ENCODE measurements around the gene HP1BP3. TPM values are rescaled to one million over a fixed set of nuclear protein-coding genes. Genes with fewer than 3 reads are reported as not detected.

The HP1BP3 gene
- total and polyA plus RNA-seq, 2 experiments from 2014 or later, result 89.1 to 112 TPM

- ATAC-seq (no peak), DNase-seq (ENCODE audit: low spot score) (no peak)
- no peak overlapping the region for H2AFZ ChIP-seq
- no peaks in the 10 kb centered on the region for H3K36me3 ChIP-seq (ENCODE audit: insufficient read depth)
- 0 out of 2 replicates have a peak, but pooled peaks cover 12% of the 10 kb centered on the region for H3F3A ChIP-seq (replicated peaks; ENCODE audit: low read depth)
- peaks cover 11% of the 10 kb centered on the region for H3K4me1 ChIP-seq (ENCODE audit: insufficient read depth)
- TF ChIP-seq EZH2phosphoT487 (IDR thresholded peaks at IDR 0.05; ENCODE audit: unreplicated experiment), result no peak
- TF ChIP-seq STAT1 (IDR thresholded peaks at IDR 0.05; ENCODE audit: unreplicated experiment), result no peak
- TF ChIP-seq, protein P1, sequence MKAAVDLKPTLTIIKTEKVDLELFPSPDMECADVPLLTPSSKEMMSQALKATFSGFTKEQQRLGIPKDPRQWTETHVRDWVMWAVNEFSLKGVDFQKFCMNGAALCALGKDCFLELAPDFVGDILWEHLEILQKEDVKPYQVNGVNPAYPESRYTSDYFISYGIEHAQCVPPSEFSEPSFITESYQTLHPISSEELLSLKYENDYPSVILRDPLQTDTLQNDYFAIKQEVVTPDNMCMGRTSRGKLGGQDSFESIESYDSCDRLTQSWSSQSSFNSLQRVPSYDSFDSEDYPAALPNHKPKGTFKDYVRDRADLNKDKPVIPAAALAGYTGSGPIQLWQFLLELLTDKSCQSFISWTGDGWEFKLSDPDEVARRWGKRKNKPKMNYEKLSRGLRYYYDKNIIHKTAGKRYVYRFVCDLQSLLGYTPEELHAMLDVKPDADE (IDR thresholded peaks at IDR 0.05), result no peak
- TF ChIP-seq EZH2 (IDR thresholded peaks at IDR 0.05; ENCODE audit: low read depth, unreplicated experiment), result no peak
- Mint-ChIP-seq H3K4me3 (no peak overlapping the region), H3K4me1 (peaks cover 9% of the 10 kb centered on the region), H3K27me3 (ENCODE audit: insufficient read depth, low read depth, poor library complexity) (peaks cover 16% of the 10 kb centered on the region), H3K9me3 (0 out of 3 replicates have a peak, but pooled peaks cover 4% of the 10 kb centered on the region), H3K27ac (no peak overlapping the region), H3K36me3 (ENCODE audit: low read depth) (peaks cover 6% of the 10 kb centered on the region; the same call in 2 of the 3 replicates)
- no peaks in the 10 kb centered on the region for H3K9me2 ChIP-seq (ENCODE audit: insufficient read depth)
- H4K20me1 ChIP-seq (replicated peaks; ENCODE audit: insufficient read depth), result no peaks in the 10 kb centered on the region
- no peak overlapping the region for H3K4me2 ChIP-seq
- H3K79me2 ChIP-seq (replicated peaks; ENCODE audit: insufficient read depth), result 0 out of 2 replicates have a peak, but pooled peaks cover 3% of the 10 kb centered on the region
- H3K27ac ChIP-seq (ENCODE audit: low read depth), result no peak overlapping the region
- peaks cover 17% of the 10 kb centered on the region; the same call in 1 of the 2 replicates for H3K27me3 ChIP-seq (ENCODE audit: insufficient read depth)
- H3K4me3 ChIP-seq, result no peak overlapping the region
Measured at GRCh38 chr1:20715406-20715805, 71.7 kb downstream of the HP1BP3 start.

- Histone ChIP-seq H3K79me2 (replicated peaks; ENCODE audit: insufficient read depth) (0 out of 2 replicates have a peak, but pooled peaks cover 3% of the 10 kb centered on the region), H3K27ac (ENCODE audit: low read depth) (no peak overlapping the region), H3K9me2 (ENCODE audit: insufficient read depth) (no peaks in the 10 kb centered on the region), H3K4me1 (ENCODE audit: insufficient read depth) (peaks cover 11% of the 10 kb centered on the region), H3K4me3 (no peak overlapping the region), H3F3A (replicated peaks; ENCODE audit: low read depth) (0 out of 2 replicates have a peak, but pooled peaks cover 5% of the 10 kb centered on the region), H3K27me3 (ENCODE audit: insufficient read depth) (peaks cover 6% of the 10 kb centered on the region; the same call in 1 of the 2 replicates), H3K4me2 (no peak overlapping the region), H4K20me1 (replicated peaks; ENCODE audit: insufficient read depth) (peaks cover 4% of the 10 kb centered on the region; the same call in 1 of the 2 replicates), H2AFZ (no peak overlapping the region), H3K36me3 (ENCODE audit: insufficient read depth) (no peaks in the 10 kb centered on the region; the same call in 1 of the 2 replicates)
- no peak for DNase-seq (ENCODE audit: low spot score)
- H3K4me1 Mint-ChIP-seq, result peaks cover 8% of the 10 kb centered on the region
- TF ChIP-seq EZH2 (IDR thresholded peaks at IDR 0.05; ENCODE audit: low read depth, unreplicated experiment), result no peak
- TF ChIP-seq, protein P2, sequence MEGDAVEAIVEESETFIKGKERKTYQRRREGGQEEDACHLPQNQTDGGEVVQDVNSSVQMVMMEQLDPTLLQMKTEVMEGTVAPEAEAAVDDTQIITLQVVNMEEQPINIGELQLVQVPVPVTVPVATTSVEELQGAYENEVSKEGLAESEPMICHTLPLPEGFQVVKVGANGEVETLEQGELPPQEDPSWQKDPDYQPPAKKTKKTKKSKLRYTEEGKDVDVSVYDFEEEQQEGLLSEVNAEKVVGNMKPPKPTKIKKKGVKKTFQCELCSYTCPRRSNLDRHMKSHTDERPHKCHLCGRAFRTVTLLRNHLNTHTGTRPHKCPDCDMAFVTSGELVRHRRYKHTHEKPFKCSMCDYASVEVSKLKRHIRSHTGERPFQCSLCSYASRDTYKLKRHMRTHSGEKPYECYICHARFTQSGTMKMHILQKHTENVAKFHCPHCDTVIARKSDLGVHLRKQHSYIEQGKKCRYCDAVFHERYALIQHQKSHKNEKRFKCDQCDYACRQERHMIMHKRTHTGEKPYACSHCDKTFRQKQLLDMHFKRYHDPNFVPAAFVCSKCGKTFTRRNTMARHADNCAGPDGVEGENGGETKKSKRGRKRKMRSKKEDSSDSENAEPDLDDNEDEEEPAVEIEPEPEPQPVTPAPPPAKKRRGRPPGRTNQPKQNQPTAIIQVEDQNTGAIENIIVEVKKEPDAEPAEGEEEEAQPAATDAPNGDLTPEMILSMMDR (conservative IDR thresholded peaks at IDR 0.05; ENCODE audit: low read depth in 2 of 2), result no peak
- H3K4me3 Mint-ChIP-seq, result no peak overlapping the region
- ATAC-seq, result no peak
- 0 out of 3 replicates have a peak, but pooled peaks cover 4% of the 10 kb centered on the region for H3K9me3 Mint-ChIP-seq
- H3K36me3 Mint-ChIP-seq (ENCODE audit: low read depth), result peaks cover 13% of the 10 kb centered on the region; the same call in 2 of the 3 replicates
- H3K27ac Mint-ChIP-seq, result no peak overlapping the region
- peaks cover 13% of the 10 kb centered on the region for H3K27me3 Mint-ChIP-seq (ENCODE audit: insufficient read depth, low read depth, poor library complexity)
Measured at GRCh38 chr1:20713440-20713839, 73.7 kb downstream of the HP1BP3 start.

DNA sequence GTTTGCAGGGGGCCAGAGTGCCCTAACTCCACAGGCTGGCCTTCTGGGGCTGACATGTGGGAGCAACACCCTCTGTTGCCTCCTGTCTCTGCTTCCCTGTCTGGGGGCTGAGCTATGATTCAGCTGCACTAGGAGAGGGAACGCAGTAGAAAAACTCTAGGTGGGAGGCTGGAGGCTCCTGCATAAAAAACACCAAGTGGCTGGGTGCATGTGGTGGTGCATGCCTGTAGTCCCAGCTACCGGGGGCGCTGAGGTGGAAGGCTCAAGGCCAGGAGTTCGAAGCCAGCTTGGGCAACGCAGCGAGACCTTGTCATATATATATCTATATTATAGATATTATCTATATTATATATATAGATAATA lies 74.9 kb downstream of the HP1BP3 start:
- Histone ChIP-seq H3K4me1 (ENCODE audit: insufficient read depth) (peaks cover 10% of the 10 kb centered on the region), H3K4me2 (no peak overlapping the region), H3K27me3 (ENCODE audit: insufficient read depth) (peaks cover 6% of the 10 kb centered on the region; the same call in 1 of the 2 replicates), H2AFZ (no peak overlapping the region), H3F3A (replicated peaks; ENCODE audit: low read depth) (0 out of 2 replicates have a peak, but pooled peaks cover 4% of the 10 kb centered on the region), H3K9me2 (ENCODE audit: insufficient read depth) (no peaks in the 10 kb centered on the region), H3K27ac (ENCODE audit: low read depth) (no peak overlapping the region), H3K79me2 (replicated peaks; ENCODE audit: insufficient read depth) (0 out of 2 replicates have a peak, but pooled peaks cover 3% of the 10 kb centered on the region), H3K4me3 (no peak overlapping the region), H3K36me3 (ENCODE audit: insufficient read depth) (no peaks in the 10 kb centered on the region; the same call in 1 of the 2 replicates), H4K20me1 (replicated peaks; ENCODE audit: insufficient read depth) (peaks cover 4% of the 10 kb centered on the region; the same call in 1 of the 2 replicates)
- Mint-ChIP-seq H3K27me3 (ENCODE audit: insufficient read depth, low read depth, poor library complexity) (peaks cover 15% of the 10 kb centered on the region), H3K4me3 (no peak overlapping the region), H3K27ac (no peak overlapping the region), H3K9me3 (0 out of 3 replicates have a peak, but pooled peaks cover 4% of the 10 kb centered on the region), H3K36me3 (ENCODE audit: low read depth) (peaks cover 23% of the 10 kb centered on the region), H3K4me1 (peaks cover 8% of the 10 kb centered on the region)
- TF ChIP-seq, protein P1 (IDR thresholded peaks at IDR 0.05), result no peak
- TF ChIP-seq EZH2 (IDR thresholded peaks at IDR 0.05; ENCODE audit: low read depth, unreplicated experiment), result no peak
- TF ChIP-seq NANOG (IDR thresholded peaks at IDR 0.05; ENCODE audit: borderline replicate concordance), result no peak
- no peak for TF ChIP-seq ZNF114 (CRISPR knock-in tag; IDR thresholded peaks at IDR 0.05)
- TF ChIP-seq EZH2phosphoT487 (IDR thresholded peaks at IDR 0.05; ENCODE audit: unreplicated experiment), result no peak
- no peak for TF ChIP-seq JUNB (IDR thresholded peaks at IDR 0.05; ENCODE audit: unreplicated experiment)
- TF ChIP-seq STAT1 (IDR thresholded peaks at IDR 0.05; ENCODE audit: unreplicated experiment), result no peak
- DNase-seq (ENCODE audit: low spot score), result no peak
- no peak for ATAC-seq
